GM21360 (cell line): ENCODE results near the gene TULP4.
A peak's percentile ranks its signal among the peaks of the same experiment; 100 is the strongest.
"Not testable (repeated sequence)": the region's sequence is repeated elsewhere in the genome, so short reads cannot be mapped to it uniquely, and the experiment has no call there.

Source experiments
- ATAC-seq: cut with Tn5 transposase; IDR thresholded peaks from one replicate; pipeline ENCODE4 v1.9.1; 2021; ENCODE audit warnings: mild to moderate bottlenecking, moderate library complexity; ENCODE audit not compliant: unreplicated experiment

Gene TULP4

GRCh38 chr6:158499601-158500000, 187.3 kb downstream of the TULP4 start:
- ATAC-seq: no peak

GRCh38 chr6:158500016-158500735, 187.9 kb downstream of the TULP4 start:
- no peak for ATAC-seq

GRCh38 chr6:158501360-158502262, 189.3 kb downstream of the TULP4 start:
- no peak for ATAC-seq

- no peak for ATAC-seq
These were observed 190.1 kb downstream of the TULP4 start for GRCh38 chr6:158502263-158502950.

DNA sequence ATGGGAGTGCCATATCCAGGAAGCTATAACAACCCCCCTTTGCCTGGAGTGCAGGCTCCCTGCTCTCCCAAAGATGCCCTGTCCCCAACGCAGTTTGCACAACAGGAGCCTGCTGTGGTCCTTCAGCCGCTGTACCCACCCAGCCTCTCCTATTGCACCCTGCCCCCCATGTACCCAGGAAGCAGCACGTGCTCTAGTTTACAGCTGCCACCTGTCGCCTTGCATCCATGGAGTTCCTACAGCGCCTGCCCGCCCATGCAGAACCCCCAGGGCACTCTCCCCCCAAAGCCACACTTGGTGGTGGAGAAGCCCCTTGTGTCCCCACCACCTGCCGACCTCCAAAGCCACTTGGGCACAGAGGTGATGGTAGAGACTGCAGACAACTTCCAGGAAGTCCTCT, 191.0 kb downstream of the TULP4 start:
- no peak for ATAC-seq

DNA sequence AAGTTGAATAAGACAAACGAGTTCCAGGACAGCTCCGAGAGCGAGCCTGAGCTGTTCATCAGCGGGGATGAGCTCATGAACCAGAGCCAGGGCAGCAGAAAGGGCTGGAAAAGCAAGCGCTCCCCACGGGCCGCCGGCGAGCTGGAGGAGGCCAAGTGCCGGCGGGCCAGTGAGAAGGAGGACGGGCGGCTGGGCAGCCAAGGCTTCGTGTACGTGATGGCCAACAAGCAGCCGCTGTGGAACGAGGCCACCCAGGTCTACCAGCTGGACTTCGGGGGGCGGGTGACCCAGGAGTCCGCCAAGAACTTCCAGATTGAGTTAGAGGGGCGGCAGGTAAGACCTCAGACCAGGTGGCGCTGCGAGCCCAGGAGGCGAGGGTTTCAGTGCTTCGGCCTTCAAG, 191.6 kb downstream of the TULP4 start:
- ATAC-seq: no peak

- no peak for ATAC-seq
These were observed 192.9 kb downstream of the TULP4 start for GRCh38 chr6:158505194-158505593.

DNA sequence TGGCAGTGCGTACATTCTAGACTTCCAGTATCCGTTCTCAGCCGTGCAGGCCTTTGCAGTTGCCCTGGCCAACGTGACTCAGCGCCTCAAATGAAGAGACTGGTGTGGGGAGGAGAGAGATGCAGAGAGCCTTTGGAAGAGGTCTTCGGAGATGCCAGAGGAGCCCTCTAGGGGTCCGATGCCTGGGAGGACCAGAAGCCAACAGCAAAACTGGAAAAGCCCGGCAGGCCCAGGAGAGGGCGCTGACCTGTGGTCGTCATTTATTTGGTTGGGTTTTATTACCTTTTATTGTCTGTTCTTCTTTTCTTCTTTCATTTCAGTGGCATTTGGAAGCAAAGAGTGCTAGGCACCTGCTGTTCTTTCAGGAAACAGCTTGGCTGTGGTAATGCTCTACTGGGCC, 194.3 kb downstream of the TULP4 start:
- no peak for ATAC-seq

DNA sequence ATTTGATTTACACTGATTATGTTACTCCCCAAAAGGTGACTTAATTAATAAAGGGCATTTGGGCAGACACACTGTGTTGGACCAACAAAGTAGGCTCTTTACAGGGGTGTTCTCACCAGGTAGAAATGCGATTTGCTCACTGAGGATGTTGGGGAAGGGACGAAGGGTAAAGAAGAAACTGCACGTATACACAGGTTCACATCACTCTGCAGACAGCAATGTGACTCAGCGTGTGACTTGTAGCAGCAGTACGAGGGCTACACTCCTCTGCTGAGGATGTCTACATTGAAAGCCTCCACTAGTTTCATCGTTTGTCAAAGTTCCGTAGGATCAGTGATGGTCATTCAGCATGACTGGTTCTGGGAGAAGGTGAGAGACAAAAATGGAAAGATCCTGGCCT, 194.9 kb downstream of the TULP4 start:
- no peak for ATAC-seq

DNA sequence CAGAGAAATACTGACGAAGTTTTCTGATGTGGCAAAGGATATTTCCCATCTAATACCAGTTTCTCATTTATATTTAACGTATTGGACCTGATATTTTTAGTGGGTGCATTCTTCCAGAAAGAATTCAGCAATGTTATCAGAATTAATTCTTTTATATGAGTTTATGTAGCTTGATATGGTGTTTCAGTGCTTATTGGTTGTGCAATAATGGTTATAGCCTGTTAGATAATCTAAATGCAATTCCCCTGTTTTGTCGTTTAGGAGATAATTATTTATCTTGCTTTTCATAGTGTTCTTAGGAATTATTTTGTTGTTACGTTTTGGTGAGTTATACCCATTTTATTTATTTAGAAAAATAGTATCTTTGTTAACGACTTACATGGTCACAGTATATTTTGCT, 196.2 kb downstream of the TULP4 start:
- ATAC-seq: no peak

DNA sequence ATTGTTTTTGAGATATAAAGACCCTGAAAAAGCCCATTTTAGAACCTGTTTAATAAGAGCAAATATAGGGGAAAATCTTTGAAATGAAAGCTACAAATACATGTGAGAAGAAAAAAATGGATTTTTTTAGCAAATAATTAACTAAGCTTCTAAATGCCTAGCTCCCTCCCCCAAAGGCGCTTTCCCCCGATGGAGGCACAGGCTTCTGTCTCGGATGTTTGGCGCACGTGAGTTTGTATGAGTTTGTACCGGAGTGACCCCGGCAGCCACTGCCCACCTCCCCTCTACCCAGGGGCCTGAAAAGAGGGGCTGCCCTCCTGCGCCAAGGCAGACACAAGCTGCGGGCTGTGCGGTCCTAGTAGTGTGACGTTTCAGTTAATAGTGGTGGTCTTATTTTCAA, 197.2 kb downstream of the TULP4 start:
- ATAC-seq: no peak

DNA sequence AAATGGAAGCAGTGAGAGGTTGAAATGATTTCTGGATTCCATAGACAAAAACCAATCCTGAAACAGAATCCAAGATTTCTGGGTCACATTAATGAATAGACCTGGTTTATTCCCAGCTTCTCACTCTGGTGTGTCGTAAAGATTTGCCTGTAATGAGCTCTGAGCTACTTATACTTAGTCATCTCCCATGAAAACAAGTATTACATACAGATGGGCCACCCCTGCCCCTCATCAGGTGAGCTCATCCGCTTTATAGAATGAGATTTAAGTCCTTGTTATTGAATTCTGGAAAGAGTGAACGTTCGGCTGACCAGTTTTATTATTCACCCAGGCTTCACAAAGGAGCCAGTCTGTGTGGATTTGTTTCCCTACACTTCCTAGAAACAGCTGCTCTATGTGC, 200.5 kb downstream of the TULP4 start:
- no peak for ATAC-seq

DNA sequence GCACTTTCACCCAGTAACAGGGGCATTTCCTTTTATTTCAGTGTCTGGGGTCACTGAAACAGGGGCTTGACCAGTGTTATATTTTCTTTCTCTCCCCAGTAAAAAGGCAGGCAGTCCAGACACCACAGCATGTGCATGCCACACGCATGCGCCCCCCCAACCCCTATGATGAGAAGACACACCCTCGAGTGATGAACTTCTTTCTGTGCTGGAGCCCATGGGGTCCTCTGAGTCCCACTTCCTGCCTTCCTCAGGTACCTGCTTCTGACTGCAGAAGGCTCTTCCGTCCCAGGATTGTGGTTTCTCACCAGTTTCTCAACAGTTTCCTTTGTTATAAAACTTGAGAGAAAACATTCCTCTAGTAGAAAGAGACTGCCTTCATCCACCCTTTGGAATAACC, 201.9 kb downstream of the TULP4 start:
- no peak for ATAC-seq

DNA sequence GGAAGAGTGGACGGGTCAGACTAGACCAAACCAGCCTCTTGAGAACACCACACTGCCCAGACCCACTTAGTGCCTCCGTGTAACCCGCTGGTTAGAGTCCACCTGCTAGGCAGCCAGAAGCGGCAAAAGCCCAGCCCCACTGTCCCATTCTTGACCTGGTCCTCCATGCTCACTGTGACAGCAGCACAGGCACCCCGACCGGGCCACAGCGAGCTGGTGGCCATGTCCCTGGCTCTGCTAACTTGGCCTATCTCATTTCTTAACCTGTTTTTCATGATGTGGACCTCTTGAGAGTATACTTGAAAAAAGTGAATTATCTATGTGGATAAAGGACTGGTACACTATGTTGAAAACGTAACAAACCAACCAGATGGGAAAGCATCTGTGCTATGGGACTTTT, 202.7 kb downstream of the TULP4 start:
- ATAC-seq: no peak

DNA sequence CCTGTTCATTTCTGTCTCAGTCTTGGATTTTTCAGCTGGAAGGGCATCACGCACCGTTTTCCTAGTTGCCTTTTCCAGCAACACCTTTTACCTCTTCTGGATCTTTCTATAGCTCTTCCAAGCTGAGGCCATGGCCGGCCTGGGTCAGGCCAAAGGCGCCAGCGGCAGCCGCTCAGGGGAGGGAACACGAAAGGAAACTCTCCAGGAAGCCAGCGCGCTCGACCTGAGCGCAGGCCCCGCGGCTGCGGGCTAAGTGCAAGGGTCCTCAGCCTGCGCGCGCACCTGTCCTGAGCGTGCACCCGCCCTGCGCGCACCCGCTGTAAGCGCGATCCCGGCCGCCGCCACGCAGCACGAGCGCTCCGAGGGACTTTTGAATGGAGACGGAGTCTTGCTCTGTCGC, 203.8 kb downstream of the TULP4 start:
- no peak for ATAC-seq

DNA sequence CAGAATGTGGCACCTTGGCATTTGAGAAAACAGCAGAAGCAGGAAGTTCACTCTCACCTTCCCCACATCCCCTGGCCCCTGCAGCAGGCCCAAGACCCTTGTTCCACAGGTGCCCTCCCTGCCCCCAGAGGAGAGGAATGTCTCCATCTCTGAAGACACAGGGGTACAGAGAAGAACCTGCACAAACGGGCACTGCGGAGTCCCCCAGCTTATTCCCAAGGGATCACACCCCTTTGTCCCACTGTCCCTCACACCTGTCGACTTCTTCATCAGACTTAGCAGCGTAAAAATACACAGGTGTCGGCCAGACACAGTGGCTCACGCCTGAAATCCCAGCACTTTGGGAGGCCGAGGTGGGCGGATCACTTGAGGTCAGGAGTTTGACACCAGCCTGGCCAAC, 204.8 kb downstream of the TULP4 start:
- ATAC-seq: no peak

DNA sequence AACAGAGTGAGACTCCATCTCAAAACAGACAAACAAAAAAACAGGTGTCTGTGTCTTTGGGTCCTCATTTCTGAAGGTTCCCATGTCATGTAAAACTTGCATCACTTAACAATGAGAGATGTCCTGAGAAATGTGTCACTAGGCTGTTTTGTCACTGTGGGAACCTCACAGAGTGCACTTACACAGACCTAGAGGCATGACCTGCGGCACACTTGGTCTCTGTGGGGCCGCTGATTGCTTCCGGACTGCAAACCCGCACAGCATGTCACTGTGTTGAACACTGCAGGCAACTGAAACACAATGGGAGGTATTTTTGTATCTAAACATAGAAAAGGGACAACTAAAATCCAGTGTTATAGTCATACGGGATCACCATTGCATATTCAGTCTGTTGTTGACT, 205.3 kb downstream of the TULP4 start:
- no peak for ATAC-seq

- ATAC-seq: peak; percentile 85
These were observed 206.2 kb downstream of the TULP4 start for GRCh38 chr6:158518191-158519127.

DNA sequence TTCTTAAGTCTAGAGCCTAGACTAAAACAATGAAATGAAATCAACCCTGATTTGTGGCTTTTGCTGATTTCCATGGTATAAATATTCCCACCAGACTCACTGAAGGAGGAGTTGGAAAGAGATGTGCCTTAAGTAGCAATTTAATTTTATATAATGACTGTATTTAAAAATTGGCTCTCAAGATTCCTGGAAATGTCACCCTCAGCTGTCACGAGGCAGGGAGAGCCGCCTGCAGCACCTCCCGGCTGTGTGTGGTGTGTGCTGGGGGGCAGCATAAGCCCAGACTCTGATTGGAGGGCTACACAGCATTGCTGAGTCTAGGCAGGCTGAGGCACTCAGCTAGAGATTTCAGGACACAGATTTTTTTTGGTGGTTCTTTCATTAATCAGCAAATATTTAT, 207.0 kb downstream of the TULP4 start:
- no peak for ATAC-seq

- no peak for ATAC-seq
These were observed 207.5 kb downstream of the TULP4 start for GRCh38 chr6:158519761-158520160.

GRCh38 chr6:158520975-158521374, 208.7 kb downstream of the TULP4 start:
- ATAC-seq: not testable (repeated sequence)
